Stomach smooth muscle (tissue), 2 donors: Measurements from ENCODE around the gene PLXNA2.
A peak's percentile ranks its signal among the peaks of the same experiment; 100 is the strongest.

Experiments
- H3K27ac ChIP-seq: one replicate; pipeline ENCODE4 v1.7.0; 2013; ENCODE audit warnings: mild to moderate bottlenecking, low read length, inconsistent platforms
- H3K27me3 ChIP-seq, 2 donors: one replicate each; pipeline ENCODE4 v1.7.0; 2013; ENCODE audit warnings: low read length in 2 of 2; ENCODE audit not compliant: insufficient read depth in 2 of 2, control insufficient read depth in 1 of 2
- H3K36me3 ChIP-seq, 2 donors: one replicate each; pipeline ENCODE4 v1.7.0; 2013; ENCODE audit warnings: low read length in 2 of 2; ENCODE audit not compliant: control insufficient read depth in 2 of 2, insufficient read depth in 2 of 2
- H3K4me1 ChIP-seq: one replicate; pipeline ENCODE4 v1.7.0; 2013; ENCODE audit warnings: low read length; ENCODE audit not compliant: control insufficient read depth, insufficient read depth
- H3K4me3 ChIP-seq, 2 donors: one replicate each; pipeline ENCODE4 v1.7.0; 2013; ENCODE audit warnings: low read length in 2 of 2
- H3K9ac ChIP-seq, 2 donors: one replicate each; pipeline ENCODE4 v1.7.0; 2013; ENCODE audit warnings: low read length in 2 of 2, mild to moderate bottlenecking in 1 of 2
- H3K9me3 ChIP-seq, 2 donors: one replicate each; pipeline ENCODE4 v1.7.0; 2013; ENCODE audit warnings: low read length in 2 of 2; ENCODE audit not compliant: control insufficient read depth in 2 of 2
- donor health status: healthy.
- donor health status: Pancreatic carcinoma.

PLXNA2 gene

DNA sequence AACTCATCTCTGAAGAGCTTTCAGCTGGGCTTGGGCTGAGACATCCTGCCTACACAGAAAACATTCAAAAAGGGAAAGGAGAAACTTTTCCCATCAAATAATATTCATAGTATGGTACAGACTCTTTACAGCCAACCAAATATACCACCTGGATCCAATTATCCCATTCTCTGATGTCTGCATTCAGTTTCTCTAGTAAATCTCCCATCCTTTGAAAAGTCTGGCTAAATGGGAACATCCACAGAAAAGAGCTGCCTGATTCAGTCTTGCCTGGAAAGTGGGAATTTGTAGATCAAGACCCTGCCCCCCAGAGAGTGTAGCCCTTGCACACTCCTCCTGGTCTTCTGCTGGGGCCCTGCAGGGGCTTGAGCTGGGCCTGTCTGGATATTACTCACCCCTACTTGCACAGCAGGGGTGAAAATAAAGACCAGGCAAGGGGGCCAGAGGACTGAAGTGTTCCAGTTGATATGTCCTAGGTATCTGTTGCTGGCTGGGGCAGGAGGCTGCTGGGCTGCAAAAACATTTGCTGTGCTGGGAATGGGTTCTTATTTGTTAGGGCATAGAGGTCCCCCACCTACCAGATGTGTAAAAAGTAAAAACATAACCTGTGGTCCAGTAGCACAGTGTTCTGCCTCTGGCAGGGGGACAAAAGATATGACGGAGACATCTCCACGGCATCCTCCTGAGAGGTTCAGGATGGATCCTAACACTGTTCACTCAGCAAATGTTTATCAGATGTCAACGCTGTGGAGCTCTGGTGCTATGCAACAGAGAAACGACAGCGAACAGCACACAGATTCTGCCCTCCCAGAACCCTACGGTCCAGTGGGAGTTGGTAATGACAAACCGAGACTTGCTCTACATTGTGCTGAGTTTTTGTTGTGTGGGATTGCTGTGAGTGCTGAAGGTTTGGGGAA is 140.3 kb downstream of the PLXNA2 start:
- Histone ChIP-seq H3K9me3 (no peaks in the 10 kb centered on the region), H3K4me3 (no peak overlapping the region), H3K4me1 (peaks cover 28% of the 10 kb centered on the region), H3K27ac (no peak overlapping the region), H3K36me3 (no peaks in the 10 kb centered on the region), H3K9ac (no peak overlapping the region), H3K27me3 (no peaks in the 10 kb centered on the region)

DNA sequence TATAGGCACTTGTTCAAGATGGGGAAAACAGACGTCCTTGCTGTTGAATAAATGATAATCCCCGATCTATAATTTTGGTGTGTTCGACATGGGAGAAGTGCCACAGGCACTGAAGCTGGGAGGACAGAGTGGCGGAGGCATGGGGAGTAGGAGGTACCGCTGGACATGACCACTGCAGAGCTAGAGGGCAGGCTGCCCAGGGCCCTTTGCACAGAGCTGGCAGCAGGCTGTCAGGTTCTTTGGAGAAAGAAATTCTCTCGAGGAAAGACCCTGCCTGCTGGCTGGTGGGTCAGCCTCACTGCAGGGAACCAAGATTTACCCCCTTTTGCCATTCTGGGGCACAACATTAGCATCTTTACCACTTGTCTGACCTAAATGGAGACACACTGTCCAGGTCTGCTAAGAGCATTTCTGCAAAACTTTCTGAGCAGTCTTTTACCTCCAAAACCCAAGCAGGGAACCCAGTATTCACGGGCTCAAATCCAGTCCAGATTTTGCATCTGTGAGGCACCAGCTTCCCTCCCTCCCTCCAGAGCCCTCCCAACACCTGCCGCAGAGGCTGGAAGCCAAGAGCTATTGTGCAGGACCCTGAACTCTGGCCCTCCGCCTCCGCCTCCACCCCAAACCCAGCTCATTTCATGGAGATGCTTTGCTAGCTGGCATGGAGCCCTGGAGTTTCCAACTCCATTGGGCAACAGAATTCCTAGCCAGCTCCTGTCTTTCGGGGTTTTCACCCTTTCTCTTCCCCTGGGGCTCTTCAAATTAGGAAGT is 142.3 kb downstream of the PLXNA2 start:
- Histone ChIP-seq H3K27ac (peak overlapping the region; percentile 24), H3K9ac (no peak overlapping the region), H3K9me3 (no peaks in the 10 kb centered on the region), H3K4me3 (no peak overlapping the region), H3K4me1 (peaks cover 14% of the 10 kb centered on the region), H3K36me3 (peaks cover 3 to 9% of the 10 kb centered on the region in 2 donors), H3K27me3 (no peaks in the 10 kb centered on the region)

DNA sequence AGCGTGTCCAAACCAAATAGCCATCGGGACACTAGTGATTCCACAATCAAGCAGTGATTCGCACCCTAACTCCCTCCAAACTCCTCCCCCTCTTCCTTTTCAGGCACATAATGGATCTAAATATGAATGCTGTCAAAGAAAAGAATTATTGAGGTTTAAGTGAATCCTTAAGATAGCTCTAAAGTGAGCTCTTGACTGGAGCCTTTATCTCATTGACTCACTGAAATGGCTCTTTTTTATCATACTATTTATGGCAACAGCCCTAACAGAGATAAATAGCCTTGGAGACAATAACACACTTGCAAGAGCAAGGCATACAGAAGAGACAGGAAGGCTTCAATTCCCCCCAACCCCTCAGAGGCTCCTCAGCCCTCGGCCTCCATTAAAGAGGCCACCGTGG is 143.3 kb downstream of the PLXNA2 start:
- Histone ChIP-seq H3K4me3 (no peak overlapping the region), H3K4me1 (peaks cover 14% of the 10 kb centered on the region), H3K27ac (peak overlapping the region; percentile 24), H3K27me3 (no peaks in the 10 kb centered on the region), H3K9me3 (no peaks in the 10 kb centered on the region), H3K9ac (no peak overlapping the region), H3K36me3 (peaks cover 3 to 16% of the 10 kb centered on the region in 2 donors)

DNA sequence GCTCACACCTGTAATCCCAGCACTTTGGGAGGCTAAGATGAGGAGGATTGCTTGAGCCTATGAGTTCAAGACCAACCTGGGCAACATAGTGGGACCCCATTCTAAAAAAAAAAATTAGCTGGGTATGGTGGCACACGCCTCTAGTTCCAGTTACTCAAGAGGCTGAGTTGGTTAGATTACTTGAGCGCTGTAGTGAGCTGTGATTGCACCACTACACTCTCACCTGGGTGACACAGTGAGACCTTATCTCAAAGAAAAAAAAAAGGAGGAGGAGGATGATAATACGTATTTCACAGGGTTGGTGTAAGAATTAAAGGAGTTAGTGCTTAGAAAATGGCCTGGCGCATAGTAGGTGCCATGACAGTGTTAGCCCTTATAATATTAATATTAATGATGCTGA is 144.1 kb downstream of the PLXNA2 start:
- Histone ChIP-seq H3K4me1 (peaks cover 14% of the 10 kb centered on the region), H3K27ac (no peak overlapping the region), H3K36me3 (peaks cover 3 to 24% of the 10 kb centered on the region in 2 donors), H3K4me3 (no peak overlapping the region), H3K9me3 (no peaks in the 10 kb centered on the region), H3K9ac (no peak overlapping the region), H3K27me3 (no peaks in the 10 kb centered on the region)

DNA sequence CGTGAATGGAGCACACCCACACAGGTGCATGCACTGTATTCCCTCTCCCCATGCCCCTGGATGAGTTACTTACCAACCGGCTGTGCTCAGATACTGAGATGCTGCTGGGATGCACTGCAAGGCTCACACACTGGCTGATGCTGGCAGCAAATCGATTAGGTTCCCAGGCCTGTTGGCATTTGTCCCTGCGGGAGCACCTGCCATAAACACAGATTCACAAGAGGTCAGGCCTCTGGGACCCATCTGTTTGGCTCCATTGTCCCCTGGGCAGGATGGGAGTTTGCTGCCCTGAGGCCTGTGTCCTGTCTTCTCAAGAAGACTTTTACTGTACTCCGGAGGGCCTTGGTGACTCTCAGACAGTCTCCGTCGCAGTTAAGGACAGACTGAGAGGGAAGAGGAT is 145.4 kb downstream of the PLXNA2 start:
- peaks cover 14% of the 10 kb centered on the region for H3K4me1 ChIP-seq
- no peaks in the 10 kb centered on the region for H3K9me3 ChIP-seq
- H3K27ac ChIP-seq: no peak overlapping the region
- no peak overlapping the region for H3K4me3 ChIP-seq
- H3K36me3 ChIP-seq: peaks cover 7 to 31% of the 10 kb centered on the region in 2 donors
- no peak overlapping the region for H3K9ac ChIP-seq
- H3K27me3 ChIP-seq: no peaks in the 10 kb centered on the region

DNA sequence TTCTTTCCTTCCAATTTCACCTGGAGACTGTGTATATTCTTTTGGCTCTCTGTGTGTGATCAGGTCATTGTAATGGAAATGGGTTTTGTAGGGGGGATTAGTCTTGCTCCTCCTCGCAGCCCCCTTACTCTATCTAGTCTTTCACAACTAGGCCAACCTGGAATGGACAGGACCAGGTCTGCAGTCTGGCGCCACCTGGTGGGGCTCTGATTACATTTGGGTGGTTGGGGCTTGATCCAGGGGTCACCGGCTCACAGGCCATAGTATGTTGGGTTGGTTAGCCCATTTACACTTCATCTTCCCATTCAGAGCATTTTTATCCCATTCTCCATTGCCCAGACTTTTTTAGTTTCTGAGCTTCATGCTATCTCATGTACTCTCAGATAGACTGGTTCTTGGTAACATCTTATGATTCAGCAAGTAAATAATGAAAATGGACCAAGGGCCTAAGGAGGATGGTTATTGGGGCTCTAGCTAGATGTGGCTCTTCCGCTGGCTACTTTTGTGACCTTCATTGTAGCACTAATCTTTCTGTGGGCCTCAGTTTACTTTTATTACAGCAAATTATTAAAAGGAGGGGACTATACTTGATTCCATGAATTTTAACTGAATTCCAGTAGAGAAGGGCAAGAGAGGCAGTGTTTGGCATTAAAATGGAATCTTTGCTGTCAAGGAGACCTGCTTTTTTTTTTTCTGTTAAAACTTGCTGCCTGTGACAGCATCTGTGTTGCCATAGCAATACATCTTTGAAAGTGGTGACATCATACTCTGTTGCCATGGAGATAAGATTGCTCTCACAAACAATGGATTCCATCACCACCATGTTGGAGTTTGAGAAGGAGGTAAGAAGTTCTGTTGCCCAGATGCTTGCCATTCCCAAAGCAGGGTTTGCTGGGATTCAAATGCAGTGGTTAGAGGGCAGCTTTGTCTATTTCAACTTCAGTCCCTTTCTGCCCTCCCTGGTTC is 150.1 kb downstream of the PLXNA2 start:
- Histone ChIP-seq H3K27me3 (no peaks in the 10 kb centered on the region), H3K4me3 (no peak overlapping the region), H3K9me3 (no peaks in the 10 kb centered on the region), H3K27ac (no peak overlapping the region), H3K9ac (no peak overlapping the region), H3K4me1 (peaks cover 13% of the 10 kb centered on the region), H3K36me3 (peaks cover 16 to 42% of the 10 kb centered on the region in 2 donors)

DNA sequence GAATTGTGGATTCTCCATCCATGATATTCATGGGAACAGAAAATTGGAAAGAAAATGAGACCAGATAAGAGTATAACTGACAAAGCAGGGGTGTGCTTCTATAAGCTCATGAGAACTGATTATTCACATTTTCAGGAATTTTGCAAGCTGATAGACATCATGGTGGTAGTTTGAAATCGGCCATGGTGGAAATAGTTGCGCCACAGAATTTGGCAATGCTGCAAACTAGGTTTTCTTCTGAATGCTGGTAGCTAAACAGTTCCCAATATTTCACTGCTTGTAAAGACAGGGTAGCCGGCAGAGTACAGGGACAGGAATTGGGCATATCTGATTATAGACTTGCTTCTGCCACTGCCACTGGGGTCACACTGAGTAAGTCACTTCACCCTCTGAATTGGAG is 151.1 kb downstream of the PLXNA2 start:
- no peaks in the 10 kb centered on the region for H3K27me3 ChIP-seq
- H3K9me3 ChIP-seq: no peaks in the 10 kb centered on the region
- H3K27ac ChIP-seq: no peak overlapping the region
- peaks cover 13% of the 10 kb centered on the region for H3K4me1 ChIP-seq
- no peak overlapping the region for H3K4me3 ChIP-seq
- peaks cover 15 to 40% of the 10 kb centered on the region in 2 donors for H3K36me3 ChIP-seq
- no peak overlapping the region for H3K9ac ChIP-seq

DNA sequence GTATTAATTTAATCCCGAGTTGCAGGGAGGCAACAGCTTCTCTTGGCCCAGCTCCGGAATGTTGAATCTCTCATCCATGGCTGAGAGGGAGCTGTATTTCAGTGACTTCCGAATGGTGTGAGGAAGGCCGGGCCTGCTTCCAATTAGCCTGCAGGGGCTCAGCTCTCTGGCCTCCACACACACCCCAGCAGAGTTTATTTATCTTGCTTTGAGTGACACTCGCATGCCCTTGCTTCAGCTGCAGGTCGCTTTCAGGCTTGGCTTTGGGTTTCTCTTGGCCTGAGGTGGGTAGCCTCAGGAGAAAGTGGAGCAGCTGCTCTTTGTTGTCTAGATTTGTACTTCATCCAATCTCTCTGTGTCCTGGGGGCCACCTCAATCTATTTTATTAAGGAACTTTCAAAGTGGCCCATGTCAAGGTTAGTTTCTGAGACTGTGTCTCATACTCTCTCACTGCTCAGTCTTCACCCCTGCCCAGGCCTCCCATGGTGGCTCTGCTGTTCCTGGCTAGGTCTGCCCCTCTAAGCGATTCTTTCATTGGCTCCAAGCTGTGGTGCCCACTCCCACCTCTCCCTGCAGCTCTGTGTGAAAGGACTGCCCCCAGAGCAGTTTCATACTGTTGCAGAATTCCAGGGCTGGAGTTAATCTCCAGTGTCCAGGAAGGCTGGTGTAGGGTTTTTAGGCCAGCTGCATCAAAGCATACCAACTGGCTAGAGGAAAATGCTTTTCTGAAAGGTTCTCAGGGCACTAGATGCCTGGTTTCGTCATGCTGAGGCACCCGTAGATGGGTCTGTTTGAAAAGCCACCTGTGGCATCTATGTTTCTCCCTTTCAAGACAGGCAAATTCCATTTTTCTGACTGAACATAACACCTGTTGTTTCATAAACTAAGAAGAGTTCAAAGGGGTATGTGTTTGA is 153.5 kb downstream of the PLXNA2 start:
- peaks cover 15 to 33% of the 10 kb centered on the region in 2 donors for H3K36me3 ChIP-seq
- peak overlapping the region in 1 of 2 donors; percentile 21 for H3K9ac ChIP-seq
- H3K27ac ChIP-seq: peak overlapping the region; percentile 31

DNA sequence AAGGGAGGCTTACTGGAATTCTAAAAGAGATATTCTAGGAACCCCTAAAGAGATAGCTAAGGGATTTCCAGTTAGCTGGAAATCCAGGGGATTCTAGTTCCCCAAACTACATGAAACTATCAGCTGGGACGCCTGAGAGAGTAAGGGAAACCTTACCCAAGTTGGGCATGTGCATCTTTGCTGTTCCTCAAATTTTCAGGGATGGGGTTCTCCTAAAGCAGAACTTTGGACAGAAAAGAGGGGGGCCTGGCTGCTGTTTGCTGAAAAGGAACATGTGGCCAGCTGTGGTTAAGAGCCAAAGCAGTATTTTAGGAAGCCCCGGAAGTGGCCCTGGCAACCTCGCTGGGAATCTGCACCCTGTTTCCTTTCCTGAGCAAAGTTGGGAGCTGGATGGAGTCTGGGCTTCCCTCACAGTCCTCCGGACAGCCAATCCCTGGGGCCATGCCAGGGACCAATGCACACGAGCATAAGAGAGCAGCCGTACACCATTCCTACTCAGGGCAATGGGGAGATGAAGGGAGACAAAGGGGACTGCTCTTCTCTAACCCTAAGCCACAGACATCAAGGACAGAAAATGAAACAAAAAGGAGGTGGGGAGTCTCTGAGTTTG is 154.3 kb downstream of the PLXNA2 start:
- peaks cover 17% of the 10 kb centered on the region for H3K4me1 ChIP-seq
- H3K9ac ChIP-seq: peak overlapping the region in 1 of 2 donors; percentile 21
- peak overlapping the region; percentile 31 for H3K27ac ChIP-seq

More for the DNA sequence above, 153.5 kb downstream of the PLXNA2 start:
- Histone ChIP-seq H3K4me1 (peaks cover 17% of the 10 kb centered on the region), H3K27me3 (no peaks in the 10 kb centered on the region), H3K9me3 (no peaks in the 10 kb centered on the region), H3K4me3 (peak overlapping the region in 1 of 2 donors; percentile 47)

More for the DNA sequence above, 154.3 kb downstream of the PLXNA2 start:
- no peaks in the 10 kb centered on the region for H3K9me3 ChIP-seq
- H3K36me3 ChIP-seq: peaks cover 13 to 28% of the 10 kb centered on the region in 2 donors
- peak overlapping the region in 1 of 2 donors; percentile 47 for H3K4me3 ChIP-seq
- H3K27me3 ChIP-seq: no peaks in the 10 kb centered on the region
